H1 (cell line): ENCODE measurements around the gene MACROD2. TPM values are rescaled to one million over a fixed set of nuclear protein-coding genes. Genes with fewer than 3 reads are reported as not detected.

Experiments used
- polyA plus RNA-seq, 7 experiments: library from polyadenylated mRNA; depleted of rRNA in 3 of 7; stranded (reverse) in 5 of 7; unstranded in 2 of 7; fragments of >200 nt in 5 of 7; fragments of 200-250 nt in 2 of 7; gene quantifications; 1 replicate in 5 of 7; 2 replicates in 1 of 7; 4 replicates in 1 of 7; pipeline versions ENCODE4 v1.2.1 to v1.2.3, GENCODE V29; 2011 to 2013; ENCODE audit warnings: missing spikeins in 2 of 7, mixed read lengths in 2 of 7
- total RNA-seq: library from RNA; stranded (reverse); fragmentation: NEBNext Ultra II Directional; extraction: Animal tissue kit (Norgen Biotek cat#: 25700); gene quantifications from 2 replicates; pipeline ENCODE4 v1.2.1, GENCODE V29; 2021
- TF ChIP-seq, protein P1 (sequence below): fragments of 300-600 bp; sonication (generic); IDR thresholded peaks from 2 replicates; pipeline ENCODE4 v1.7.1; 2012; ENCODE audit warnings: low read length, moderate library complexity, mild to moderate bottlenecking, inconsistent platforms; ENCODE audit not compliant: insufficient replicate concordance

Gene MACROD2
- total and polyA plus RNA-seq, 2 of the 8 experiments (the other 6 are each of a cell fraction or from before 2014, with no cell fraction given): 0.70 to 3.9 TPM

DNA sequence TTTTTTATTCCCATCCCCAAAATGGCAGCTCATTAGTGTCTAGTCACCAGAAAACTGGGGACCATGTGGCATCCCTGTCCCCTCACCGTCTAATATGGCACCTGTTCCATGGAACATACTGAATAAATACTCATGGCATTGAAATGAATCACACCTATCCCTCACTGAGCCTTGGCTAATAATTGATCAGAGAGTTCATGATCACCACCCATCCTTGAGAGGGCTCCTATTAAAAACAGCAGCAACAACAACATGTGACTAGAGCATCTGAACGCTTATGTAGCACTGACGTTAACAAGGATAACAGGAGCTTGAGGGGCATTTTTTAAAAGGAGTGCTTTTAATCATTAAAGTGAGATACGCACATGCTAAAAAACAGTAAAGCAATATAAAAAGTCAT, 1453.7 kb downstream of the MACROD2 start (continued):
- TF ChIP-seq, protein P1, sequence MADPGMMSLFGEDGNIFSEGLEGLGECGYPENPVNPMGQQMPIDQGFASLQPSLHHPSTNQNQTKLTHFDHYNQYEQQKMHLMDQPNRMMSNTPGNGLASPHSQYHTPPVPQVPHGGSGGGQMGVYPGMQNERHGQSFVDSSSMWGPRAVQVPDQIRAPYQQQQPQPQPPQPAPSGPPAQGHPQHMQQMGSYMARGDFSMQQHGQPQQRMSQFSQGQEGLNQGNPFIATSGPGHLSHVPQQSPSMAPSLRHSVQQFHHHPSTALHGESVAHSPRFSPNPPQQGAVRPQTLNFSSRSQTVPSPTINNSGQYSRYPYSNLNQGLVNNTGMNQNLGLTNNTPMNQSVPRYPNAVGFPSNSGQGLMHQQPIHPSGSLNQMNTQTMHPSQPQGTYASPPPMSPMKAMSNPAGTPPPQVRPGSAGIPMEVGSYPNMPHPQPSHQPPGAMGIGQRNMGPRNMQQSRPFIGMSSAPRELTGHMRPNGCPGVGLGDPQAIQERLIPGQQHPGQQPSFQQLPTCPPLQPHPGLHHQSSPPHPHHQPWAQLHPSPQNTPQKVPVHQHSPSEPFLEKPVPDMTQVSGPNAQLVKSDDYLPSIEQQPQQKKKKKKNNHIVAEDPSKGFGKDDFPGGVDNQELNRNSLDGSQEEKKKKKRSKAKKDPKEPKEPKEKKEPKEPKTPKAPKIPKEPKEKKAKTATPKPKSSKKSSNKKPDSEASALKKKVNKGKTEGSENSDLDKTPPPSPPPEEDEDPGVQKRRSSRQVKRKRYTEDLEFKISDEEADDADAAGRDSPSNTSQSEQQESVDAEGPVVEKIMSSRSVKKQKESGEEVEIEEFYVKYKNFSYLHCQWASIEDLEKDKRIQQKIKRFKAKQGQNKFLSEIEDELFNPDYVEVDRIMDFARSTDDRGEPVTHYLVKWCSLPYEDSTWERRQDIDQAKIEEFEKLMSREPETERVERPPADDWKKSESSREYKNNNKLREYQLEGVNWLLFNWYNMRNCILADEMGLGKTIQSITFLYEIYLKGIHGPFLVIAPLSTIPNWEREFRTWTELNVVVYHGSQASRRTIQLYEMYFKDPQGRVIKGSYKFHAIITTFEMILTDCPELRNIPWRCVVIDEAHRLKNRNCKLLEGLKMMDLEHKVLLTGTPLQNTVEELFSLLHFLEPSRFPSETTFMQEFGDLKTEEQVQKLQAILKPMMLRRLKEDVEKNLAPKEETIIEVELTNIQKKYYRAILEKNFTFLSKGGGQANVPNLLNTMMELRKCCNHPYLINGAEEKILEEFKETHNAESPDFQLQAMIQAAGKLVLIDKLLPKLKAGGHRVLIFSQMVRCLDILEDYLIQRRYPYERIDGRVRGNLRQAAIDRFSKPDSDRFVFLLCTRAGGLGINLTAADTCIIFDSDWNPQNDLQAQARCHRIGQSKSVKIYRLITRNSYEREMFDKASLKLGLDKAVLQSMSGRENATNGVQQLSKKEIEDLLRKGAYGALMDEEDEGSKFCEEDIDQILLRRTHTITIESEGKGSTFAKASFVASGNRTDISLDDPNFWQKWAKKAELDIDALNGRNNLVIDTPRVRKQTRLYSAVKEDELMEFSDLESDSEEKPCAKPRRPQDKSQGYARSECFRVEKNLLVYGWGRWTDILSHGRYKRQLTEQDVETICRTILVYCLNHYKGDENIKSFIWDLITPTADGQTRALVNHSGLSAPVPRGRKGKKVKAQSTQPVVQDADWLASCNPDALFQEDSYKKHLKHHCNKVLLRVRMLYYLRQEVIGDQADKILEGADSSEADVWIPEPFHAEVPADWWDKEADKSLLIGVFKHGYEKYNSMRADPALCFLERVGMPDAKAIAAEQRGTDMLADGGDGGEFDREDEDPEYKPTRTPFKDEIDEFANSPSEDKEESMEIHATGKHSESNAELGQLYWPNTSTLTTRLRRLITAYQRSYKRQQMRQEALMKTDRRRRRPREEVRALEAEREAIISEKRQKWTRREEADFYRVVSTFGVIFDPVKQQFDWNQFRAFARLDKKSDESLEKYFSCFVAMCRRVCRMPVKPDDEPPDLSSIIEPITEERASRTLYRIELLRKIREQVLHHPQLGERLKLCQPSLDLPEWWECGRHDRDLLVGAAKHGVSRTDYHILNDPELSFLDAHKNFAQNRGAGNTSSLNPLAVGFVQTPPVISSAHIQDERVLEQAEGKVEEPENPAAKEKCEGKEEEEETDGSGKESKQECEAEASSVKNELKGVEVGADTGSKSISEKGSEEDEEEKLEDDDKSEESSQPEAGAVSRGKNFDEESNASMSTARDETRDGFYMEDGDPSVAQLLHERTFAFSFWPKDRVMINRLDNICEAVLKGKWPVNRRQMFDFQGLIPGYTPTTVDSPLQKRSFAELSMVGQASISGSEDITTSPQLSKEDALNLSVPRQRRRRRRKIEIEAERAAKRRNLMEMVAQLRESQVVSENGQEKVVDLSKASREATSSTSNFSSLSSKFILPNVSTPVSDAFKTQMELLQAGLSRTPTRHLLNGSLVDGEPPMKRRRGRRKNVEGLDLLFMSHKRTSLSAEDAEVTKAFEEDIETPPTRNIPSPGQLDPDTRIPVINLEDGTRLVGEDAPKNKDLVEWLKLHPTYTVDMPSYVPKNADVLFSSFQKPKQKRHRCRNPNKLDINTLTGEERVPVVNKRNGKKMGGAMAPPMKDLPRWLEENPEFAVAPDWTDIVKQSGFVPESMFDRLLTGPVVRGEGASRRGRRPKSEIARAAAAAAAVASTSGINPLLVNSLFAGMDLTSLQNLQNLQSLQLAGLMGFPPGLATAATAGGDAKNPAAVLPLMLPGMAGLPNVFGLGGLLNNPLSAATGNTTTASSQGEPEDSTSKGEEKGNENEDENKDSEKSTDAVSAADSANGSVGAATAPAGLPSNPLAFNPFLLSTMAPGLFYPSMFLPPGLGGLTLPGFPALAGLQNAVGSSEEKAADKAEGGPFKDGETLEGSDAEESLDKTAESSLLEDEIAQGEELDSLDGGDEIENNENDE: no peak
